ENCODE results near the gene OCA2.

OCA2 gene

GRCh38 chr15:28058082-28058481 lies 41.0 kb downstream of the OCA2 start:
- Histone ChIP-seq H3K4ac (ENCODE audit: low read depth in 1 of 2, low read length in 2 of 2) (no peak overlapping the region), H3K9ac (ENCODE audit: low read length) (no peak overlapping the region), H2AFZ (ENCODE audit: low read depth, low read length) (no peak overlapping the region), H2BK5ac (ENCODE audit: low read depth, low read length, poor library complexity, severe bottlenecking) (no peak overlapping the region), H3K9me3 (ENCODE audit: control insufficient read depth, low read length) (no peaks in the 10 kb centered on the region), H3K4me2 (ENCODE audit: low read length, poor library complexity, severe bottlenecking) (no peak overlapping the region), H3K18ac (ENCODE audit: low read depth in 1 of 2, low read length in 2 of 2) (no peak overlapping the region), H4K91ac (ENCODE audit: low read length) (no peak overlapping the region), H3K79me1 (replicated peaks; ENCODE audit: low read length, poor library complexity, severe bottlenecking) (no peaks in the 10 kb centered on the region), H3K14ac (ENCODE audit: low read length in 2 of 2) (no peak overlapping the region), H3K4me1 (ENCODE audit: control insufficient read depth, insufficient read depth, low read depth, low read length) (peaks cover 3% of the 10 kb centered on the region), H2BK15ac (ENCODE audit: low read depth, poor library complexity, severe bottlenecking) (no peak overlapping the region), H2BK12ac (ENCODE audit: low read length in 2 of 2) (no peak overlapping the region), H3K4me3 (ENCODE audit: insufficient read depth in 1 of 2, low read depth in 1 of 2, low read length in 2 of 2) (no peak overlapping the region), H3K27me3 (ENCODE audit: control insufficient read depth in 1 of 2, insufficient read depth in 1 of 2, low read length in 2 of 2) (peaks cover 3 to 4% of the 10 kb centered on the region in 2 experiments), H2BK120ac (ENCODE audit: low read depth, low read length) (no peak overlapping the region), H3K23ac (ENCODE audit: low read length in 2 of 2) (no peak overlapping the region), H2AK5ac (ENCODE audit: low read length, severe bottlenecking) (no peak overlapping the region), H3K36me3 (ENCODE audit: control insufficient read depth in 1 of 2, insufficient read depth in 2 of 2, low read depth in 1 of 2, low read length in 2 of 2) (no peaks in the 10 kb centered on the region), H3K27ac (ENCODE audit: low read length, poor library complexity, severe bottlenecking) (no peak overlapping the region), H4K8ac (ENCODE audit: low read length) (no peak overlapping the region)
- DNase-seq = no peak
- WGBS = 84% methylated on average over 6 of the region's 6 CpGs

DNA sequence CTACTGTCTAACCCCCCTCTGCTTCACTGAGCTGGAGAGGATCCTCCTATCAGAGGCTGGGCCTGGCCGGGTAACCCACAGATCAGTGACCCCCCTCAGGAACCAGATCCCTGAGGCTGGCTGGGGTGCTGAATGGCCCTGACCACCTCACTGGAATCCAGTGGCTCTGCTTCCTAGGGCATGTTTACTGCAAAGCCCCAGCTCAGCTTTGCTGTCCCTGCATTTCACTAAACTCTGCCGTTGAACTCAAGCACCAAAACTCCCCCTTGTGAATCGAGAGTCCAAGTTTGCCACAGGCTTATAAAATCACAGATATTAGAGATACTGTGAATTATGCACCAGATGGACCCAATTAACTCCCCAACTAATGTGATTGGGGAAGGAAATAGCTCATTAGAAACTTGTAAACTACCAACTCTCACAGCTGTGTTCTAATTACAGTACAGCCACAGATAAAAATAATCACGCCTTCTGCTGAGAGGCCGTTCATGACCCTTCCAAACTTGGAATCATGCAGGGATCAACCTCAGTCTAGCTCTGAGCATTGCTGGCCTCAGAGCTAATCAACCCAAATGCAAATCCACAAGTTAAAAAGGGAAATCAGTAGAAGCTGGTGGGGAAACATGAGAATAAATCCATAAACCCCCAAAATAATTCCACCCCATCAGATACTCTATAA lies 47.0 kb downstream of the OCA2 start:
- 63% methylated on average over 5 of the region's 5 CpGs for WGBS

DNA sequence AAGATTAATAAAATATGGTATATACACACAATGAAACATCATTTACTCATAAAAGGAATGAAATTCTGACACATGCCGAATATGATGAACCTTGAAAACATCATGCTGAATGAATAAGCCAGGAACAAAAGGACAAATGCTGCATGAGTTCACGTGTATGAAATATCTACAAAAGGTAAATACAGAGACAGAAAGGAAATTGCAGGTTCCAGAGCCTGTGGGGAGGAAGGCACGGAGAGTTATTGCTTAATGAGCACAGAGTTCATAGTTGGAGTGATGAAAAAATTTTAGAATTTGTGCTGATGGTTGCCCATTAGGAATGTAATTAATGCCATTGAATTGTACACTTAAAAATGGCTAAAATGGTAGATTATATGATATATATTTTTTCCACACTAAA lies 49.5 kb downstream of the OCA2 start:
- H3K4me2 ChIP-seq (ENCODE audit: low read length, poor library complexity, severe bottlenecking) = no peak overlapping the region
- H2AK5ac ChIP-seq (ENCODE audit: low read length, severe bottlenecking) = no peak overlapping the region
- DNase-seq = no peak
- H2BK120ac ChIP-seq (ENCODE audit: low read depth, low read length) = no peak overlapping the region
- no peak overlapping the region for H2BK15ac ChIP-seq (ENCODE audit: low read depth, poor library complexity, severe bottlenecking)
- no peak overlapping the region for H4K8ac ChIP-seq (ENCODE audit: low read length)
- H2BK5ac ChIP-seq (ENCODE audit: low read depth, low read length, poor library complexity, severe bottlenecking) = no peak overlapping the region
- no peak overlapping the region for H3K9ac ChIP-seq (ENCODE audit: low read length)
- H3K27me3 ChIP-seq (ENCODE audit: control insufficient read depth in 1 of 2, insufficient read depth in 1 of 2, low read length in 2 of 2) = no peaks in the 10 kb centered on the region
- H3K4ac ChIP-seq (ENCODE audit: low read depth in 1 of 2, low read length in 2 of 2) = no peak overlapping the region
- H3K36me3 ChIP-seq (ENCODE audit: control insufficient read depth in 1 of 2, insufficient read depth in 2 of 2, low read depth in 1 of 2, low read length in 2 of 2) = no peaks in the 10 kb centered on the region
- no peak overlapping the region for H3K27ac ChIP-seq (ENCODE audit: low read length, poor library complexity, severe bottlenecking)
- no peak overlapping the region for H3K18ac ChIP-seq (ENCODE audit: low read depth in 1 of 2, low read length in 2 of 2)
- no peak overlapping the region for H3K23ac ChIP-seq (ENCODE audit: low read length in 2 of 2)
- 69% methylated on average over 3 of the region's 3 CpGs for WGBS
- peaks cover 2% of the 10 kb centered on the region for H3K4me1 ChIP-seq (ENCODE audit: control insufficient read depth, insufficient read depth, low read depth, low read length)
- no peaks in the 10 kb centered on the region for H3K9me3 ChIP-seq (ENCODE audit: control insufficient read depth, low read length)
- H4K91ac ChIP-seq (ENCODE audit: low read length) = no peak overlapping the region
- H3K14ac ChIP-seq (ENCODE audit: low read length in 2 of 2) = no peak overlapping the region
- no peak overlapping the region for H3K4me3 ChIP-seq (ENCODE audit: insufficient read depth in 1 of 2, low read depth in 1 of 2, low read length in 2 of 2)
- H2AFZ ChIP-seq (ENCODE audit: low read depth, low read length) = no peak overlapping the region
- no peak overlapping the region for H2BK12ac ChIP-seq (ENCODE audit: low read length in 2 of 2)
- no peaks in the 10 kb centered on the region for H3K79me1 ChIP-seq (replicated peaks; ENCODE audit: low read length, poor library complexity, severe bottlenecking)

More for the DNA sequence above, 47.0 kb downstream of the OCA2 start:
- Histone ChIP-seq H3K18ac (ENCODE audit: low read depth in 1 of 2, low read length in 2 of 2) (no peak overlapping the region), H3K4ac (ENCODE audit: low read depth in 1 of 2, low read length in 2 of 2) (no peak overlapping the region), H2BK5ac (ENCODE audit: low read depth, low read length, poor library complexity, severe bottlenecking) (no peak overlapping the region), H3K23ac (ENCODE audit: low read length in 2 of 2) (no peak overlapping the region), H3K9ac (ENCODE audit: low read length) (no peak overlapping the region), H3K27ac (ENCODE audit: low read length, poor library complexity, severe bottlenecking) (no peak overlapping the region), H4K8ac (ENCODE audit: low read length) (no peak overlapping the region), H2BK15ac (ENCODE audit: low read depth, poor library complexity, severe bottlenecking) (no peak overlapping the region), H3K14ac (ENCODE audit: low read length in 2 of 2) (no peak overlapping the region), H2BK120ac (ENCODE audit: low read depth, low read length) (no peak overlapping the region), H3K4me1 (ENCODE audit: control insufficient read depth, insufficient read depth, low read depth, low read length) (peaks cover 2% of the 10 kb centered on the region), H3K79me1 (replicated peaks; ENCODE audit: low read length, poor library complexity, severe bottlenecking) (no peaks in the 10 kb centered on the region), H3K36me3 (ENCODE audit: control insufficient read depth in 1 of 2, insufficient read depth in 2 of 2, low read depth in 1 of 2, low read length in 2 of 2) (no peaks in the 10 kb centered on the region), H2AK5ac (ENCODE audit: low read length, severe bottlenecking) (no peak overlapping the region), H3K27me3 (ENCODE audit: control insufficient read depth in 1 of 2, insufficient read depth in 1 of 2, low read length in 2 of 2) (no peaks in the 10 kb centered on the region), H2BK12ac (ENCODE audit: low read length in 2 of 2) (no peak overlapping the region), H3K9me3 (ENCODE audit: control insufficient read depth, low read length) (no peaks in the 10 kb centered on the region), H2AFZ (ENCODE audit: low read depth, low read length) (no peak overlapping the region), H3K4me2 (ENCODE audit: low read length, poor library complexity, severe bottlenecking) (no peak overlapping the region), H4K91ac (ENCODE audit: low read length) (no peak overlapping the region), H3K4me3 (ENCODE audit: insufficient read depth in 1 of 2, low read depth in 1 of 2, low read length in 2 of 2) (no peak overlapping the region)
- DNase-seq = no peak

GRCh38 chr15:28047277-28047676 lies 51.8 kb downstream of the OCA2 start:
- no peak overlapping the region for H3K4me3 ChIP-seq (ENCODE audit: insufficient read depth in 1 of 2, low read depth in 1 of 2, low read length in 2 of 2)
- no peak overlapping the region for H3K9ac ChIP-seq (ENCODE audit: low read length)
- no peak overlapping the region for H4K91ac ChIP-seq (ENCODE audit: low read length)
- H2AK5ac ChIP-seq (ENCODE audit: low read length, severe bottlenecking) = no peak overlapping the region
- no peak overlapping the region for H3K14ac ChIP-seq (ENCODE audit: low read length in 2 of 2)
- 42% methylated on average over 2 of the region's 3 CpGs for WGBS
- H3K27ac ChIP-seq (ENCODE audit: low read length, poor library complexity, severe bottlenecking) = no peak overlapping the region
- no peak overlapping the region for H3K4me2 ChIP-seq (ENCODE audit: low read length, poor library complexity, severe bottlenecking)
- no peak overlapping the region for H2BK120ac ChIP-seq (ENCODE audit: low read depth, low read length)
- H3K23ac ChIP-seq (ENCODE audit: low read length in 2 of 2) = no peak overlapping the region
- H3K27me3 ChIP-seq (ENCODE audit: control insufficient read depth in 1 of 2, insufficient read depth in 1 of 2, low read length in 2 of 2) = no peaks in the 10 kb centered on the region
- no peak overlapping the region for H2AFZ ChIP-seq (ENCODE audit: low read depth, low read length)
- no peak overlapping the region for H2BK12ac ChIP-seq (ENCODE audit: low read length in 2 of 2)
- no peaks in the 10 kb centered on the region for H3K36me3 ChIP-seq (ENCODE audit: control insufficient read depth in 1 of 2, insufficient read depth in 2 of 2, low read depth in 1 of 2, low read length in 2 of 2)
- no peaks in the 10 kb centered on the region for H3K9me3 ChIP-seq (ENCODE audit: control insufficient read depth, low read length)
- no peak overlapping the region for H4K8ac ChIP-seq (ENCODE audit: low read length)
- H3K4me1 ChIP-seq (ENCODE audit: control insufficient read depth, insufficient read depth, low read depth, low read length) = peaks cover 5% of the 10 kb centered on the region
- no peaks in the 10 kb centered on the region for H3K79me1 ChIP-seq (replicated peaks; ENCODE audit: low read length, poor library complexity, severe bottlenecking)
- no peak overlapping the region for H2BK5ac ChIP-seq (ENCODE audit: low read depth, low read length, poor library complexity, severe bottlenecking)
- no peak overlapping the region for H2BK15ac ChIP-seq (ENCODE audit: low read depth, poor library complexity, severe bottlenecking)
- H3K18ac ChIP-seq (ENCODE audit: low read depth in 1 of 2, low read length in 2 of 2) = no peak overlapping the region
- no peak overlapping the region for H3K4ac ChIP-seq (ENCODE audit: low read depth in 1 of 2, low read length in 2 of 2)
- DNase-seq = no peak
